GM12878 (cell line): ENCODE measurements around the gene ZNF311.
"Not testable (repeated sequence)": the region's sequence is repeated elsewhere in the genome, so short reads cannot be mapped to it uniquely, and the experiment has no call there.

Experiments
- CHD4 ChIP-seq: fragments of 200-600 bp; sonication (generic); IDR thresholded peaks from 2 replicates; pipeline ENCODE4 v1.6.1; 2016; ENCODE audit warnings: mild to moderate bottlenecking
- CTCF ChIP-seq, 3 experiments: IDR thresholded peaks in 2 of 3; conservative IDR thresholded peaks in 1 of 3; 2 replicates each; pipeline ENCODE4 v1.5.1; 2011; ENCODE audit warnings: low read depth in 3 of 3, low read length in 3 of 3, mild to moderate bottlenecking in 3 of 3, control low read depth in 2 of 3, moderate library complexity in 2 of 3, inconsistent platforms in 1 of 3, mixed read lengths in 1 of 3; ENCODE audit not compliant: control insufficient read depth in 2 of 3, insufficient read depth in 1 of 3; ENCODE audit errors: extremely low read depth in 1 of 3
- E4F1 ChIP-seq: fragments of 450-650 bp; IDR thresholded peaks from 2 replicates; pipeline ENCODE4 v1.6.1; 2018; ENCODE audit warnings: borderline replicate concordance, mild to moderate bottlenecking; ENCODE audit not compliant: partially characterized antibody
- FOXK2 ChIP-seq: fragments of 450-650 bp; IDR thresholded peaks from 2 replicates; pipeline ENCODE4 v1.6.1; 2017; ENCODE audit warnings: mild to moderate bottlenecking, moderate library complexity
- MAX ChIP-seq: IDR thresholded peaks from 2 replicates; pipeline ENCODE4 v1.6.1; 2012; ENCODE audit warnings: low read depth, low read length, improper control_type of control experiment
- NBN ChIP-seq: fragments of 450-650 bp; IDR thresholded peaks from 2 replicates; pipeline ENCODE4 v1.6.1; 2016
- SIN3A ChIP-seq: IDR thresholded peaks from 2 replicates; pipeline ENCODE4 v1.6.1; 2012; ENCODE audit warnings: low read depth, low read length, improper control_type of control experiment
- SP1 ChIP-seq: IDR thresholded peaks from one replicate; pipeline ENCODE4 v1.6.1; 2011; ENCODE audit warnings: low read depth, low read length
- USF1 ChIP-seq: IDR thresholded peaks from 2 replicates; pipeline ENCODE4 v1.6.1; 2011; ENCODE audit warnings: borderline replicate concordance, low read depth, mild to moderate bottlenecking, moderate library complexity, mixed read lengths, low read length; ENCODE audit not compliant: insufficient read depth; ENCODE audit errors: extremely low read length
- ZNF274 ChIP-seq: IDR thresholded peaks from one replicate; pipeline ENCODE4 v1.8.0; 2011; ENCODE audit not compliant: insufficient read length, insufficient read depth

- not testable (repeated sequence) for TF ChIP-seq E4F1; CTCF (IDR thresholded peaks at IDR 0.05 in 2 of 3, conservative IDR thresholded peaks at IDR 0.05 in 1 of 3; ENCODE audit: control insufficient read depth in 2 of 3, extremely low read depth in 1 of 3, insufficient read depth in 1 of 3, low read depth in 3 of 3, low read length in 3 of 3); SP1; FOXK2; MAX; SIN3A; NBN; USF1; ZNF274; CHD4
These were observed 47.3 kb downstream of the ZNF311 start for GRCh38 chr6:28957795-28958314.
